ENCODE results near the gene HECTD4.

GRCh38 chr12:112381406-112381882 lies 787 bp downstream of the HECTD4 start:
- TF ChIP-seq CTCF (IDR thresholded peaks at IDR 0.05) (no peak), POLR2A (IDR thresholded peaks at IDR 0.05) (no peak)
